ENCODE data around the gene SAPCD2.
"Not testable (repeated sequence)": the region's sequence is repeated elsewhere in the genome, so short reads cannot be mapped to it uniquely, and the experiment has no call there.

The SAPCD2 gene

DNA sequence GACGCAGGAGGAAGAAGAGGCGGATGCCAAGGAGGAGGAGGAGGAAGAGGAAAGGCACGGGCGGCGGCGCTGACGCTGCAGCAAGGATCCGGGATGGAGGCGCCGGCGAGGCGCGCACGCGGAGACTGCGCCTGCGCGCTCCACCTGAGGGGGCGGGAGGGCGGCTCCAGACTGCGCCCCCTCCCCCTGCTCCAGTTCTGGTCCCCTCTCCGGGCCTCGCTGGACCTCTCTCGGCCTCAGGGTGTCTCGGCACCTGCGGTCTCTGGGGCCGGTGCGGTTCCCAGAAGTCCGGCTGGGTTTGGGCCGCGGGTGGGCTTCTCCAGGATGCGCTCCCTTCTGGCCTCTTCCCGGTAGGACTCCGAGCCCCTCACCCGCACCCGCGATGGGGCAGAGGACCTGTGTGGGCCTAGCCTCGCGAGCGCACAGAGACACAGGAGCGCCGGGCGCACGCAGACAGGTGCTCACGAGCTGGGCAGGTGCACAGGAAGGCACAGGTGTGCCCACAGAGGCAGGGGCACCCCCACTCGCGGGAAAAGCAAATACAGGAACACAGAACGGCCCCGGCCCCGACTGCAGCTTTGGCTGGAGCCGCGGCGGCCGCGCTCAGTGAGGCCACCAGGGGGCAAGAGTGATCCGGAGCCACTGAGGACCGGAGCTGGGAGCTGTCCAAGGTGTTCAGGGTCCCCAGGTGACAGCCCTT, 24.1 kb downstream of the SAPCD2 start, which contains the start of gene NPDC1:
TSS of gene NPDC1 (minus strand) at position 90 of the 700 bp plus-strand sequence. CDS start 188 bp downstream, outside the sequence.
- peak; percentile 85 for DNase-seq (ENCODE audit: low spot score)

DNA sequence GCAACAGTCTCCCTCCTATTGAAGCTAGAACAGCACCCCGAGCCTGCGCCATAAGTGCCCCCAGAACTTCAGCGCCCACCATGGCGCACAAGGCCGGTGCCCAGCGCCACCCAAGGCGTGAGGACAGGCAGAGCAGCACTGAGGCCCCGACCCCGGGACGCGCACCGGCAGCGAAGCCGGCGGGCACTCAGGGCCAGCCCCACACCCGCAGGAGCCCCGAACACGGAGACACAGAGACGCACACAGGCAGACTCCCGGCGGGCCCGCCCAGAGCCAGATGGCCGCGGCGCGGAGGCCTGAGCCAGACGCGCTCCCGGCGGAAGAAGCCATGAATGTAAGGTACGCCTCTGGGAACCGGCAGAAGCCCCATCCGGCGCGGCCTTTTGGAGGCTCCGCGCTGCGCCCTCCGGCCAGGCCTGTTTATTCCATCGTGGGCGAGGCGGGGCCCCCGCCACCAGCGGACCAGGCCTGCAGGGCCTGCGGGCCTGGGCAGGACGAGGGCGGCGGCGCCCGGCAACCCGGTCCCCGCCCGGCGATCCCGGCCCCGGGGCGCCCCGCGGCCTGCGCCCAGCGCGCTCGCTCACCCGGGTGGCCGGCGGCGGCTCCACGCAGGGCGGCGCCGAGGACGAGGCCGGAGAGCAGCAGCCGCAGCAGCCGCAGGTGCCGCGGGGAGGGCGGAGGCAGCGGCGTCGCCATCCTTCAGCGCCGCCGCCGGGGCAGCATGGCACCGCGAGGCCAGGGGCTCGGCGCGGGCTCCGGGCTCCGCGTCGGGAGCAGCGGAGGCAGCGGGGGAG, 24.9 kb downstream of the SAPCD2 start:
- no peak for DNase-seq (ENCODE audit: low spot score)

DNA sequence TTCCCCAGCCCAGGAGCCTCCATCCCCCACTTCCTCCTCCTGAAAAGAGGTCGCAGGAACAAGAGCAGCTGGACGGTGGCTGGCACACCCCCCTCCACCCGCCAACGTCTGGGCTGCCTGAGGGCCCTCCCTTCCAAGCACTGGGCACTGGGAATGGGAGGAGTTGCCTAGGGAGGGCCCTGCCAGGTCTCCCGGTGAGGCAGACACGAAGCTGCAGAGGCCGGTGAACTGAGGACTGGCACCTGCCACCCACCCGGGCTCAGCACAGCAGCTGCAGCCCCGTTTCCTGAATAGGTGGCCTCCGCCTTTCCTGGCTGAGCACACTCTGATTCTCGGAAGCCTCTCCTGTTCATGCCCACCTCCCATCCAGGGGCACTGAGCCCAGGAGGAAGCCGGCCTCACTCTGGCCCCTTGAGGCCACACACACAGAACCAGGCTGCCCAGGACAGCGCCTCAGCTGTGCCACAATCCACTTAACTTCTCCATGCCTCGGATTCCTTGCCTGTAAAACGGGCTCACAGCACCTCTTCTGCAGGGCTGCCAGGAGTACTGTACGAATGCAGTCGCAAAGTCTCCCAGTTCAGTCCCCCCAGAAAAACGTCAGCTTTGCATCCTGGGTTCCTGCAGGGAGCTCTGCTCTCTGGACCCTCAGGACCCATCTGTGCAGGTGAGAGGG, 25.7 kb downstream of the SAPCD2 start:
- DNase-seq (ENCODE audit: low spot score), result no peak

DNA sequence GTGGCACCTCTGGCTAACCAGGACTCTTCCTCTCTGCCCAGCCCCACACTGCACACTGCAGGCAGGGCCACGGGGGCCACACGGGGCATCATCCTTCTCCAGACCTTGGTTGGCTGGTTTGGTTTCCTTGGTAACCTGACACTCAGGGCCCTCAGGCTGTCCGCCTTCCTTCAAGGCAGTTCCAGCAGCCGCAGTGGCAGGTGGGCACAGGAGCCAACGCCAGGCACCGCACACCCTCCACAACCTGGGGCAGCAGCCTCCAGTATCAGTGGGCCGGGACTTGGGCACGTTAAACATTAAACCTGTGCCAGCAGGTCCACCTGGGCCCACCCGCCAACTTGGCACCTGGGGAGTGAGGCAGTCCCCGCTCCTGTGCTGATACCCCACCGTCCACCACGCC, 26.3 kb downstream of the SAPCD2 start:
- no peak for DNase-seq (ENCODE audit: low spot score)

DNA sequence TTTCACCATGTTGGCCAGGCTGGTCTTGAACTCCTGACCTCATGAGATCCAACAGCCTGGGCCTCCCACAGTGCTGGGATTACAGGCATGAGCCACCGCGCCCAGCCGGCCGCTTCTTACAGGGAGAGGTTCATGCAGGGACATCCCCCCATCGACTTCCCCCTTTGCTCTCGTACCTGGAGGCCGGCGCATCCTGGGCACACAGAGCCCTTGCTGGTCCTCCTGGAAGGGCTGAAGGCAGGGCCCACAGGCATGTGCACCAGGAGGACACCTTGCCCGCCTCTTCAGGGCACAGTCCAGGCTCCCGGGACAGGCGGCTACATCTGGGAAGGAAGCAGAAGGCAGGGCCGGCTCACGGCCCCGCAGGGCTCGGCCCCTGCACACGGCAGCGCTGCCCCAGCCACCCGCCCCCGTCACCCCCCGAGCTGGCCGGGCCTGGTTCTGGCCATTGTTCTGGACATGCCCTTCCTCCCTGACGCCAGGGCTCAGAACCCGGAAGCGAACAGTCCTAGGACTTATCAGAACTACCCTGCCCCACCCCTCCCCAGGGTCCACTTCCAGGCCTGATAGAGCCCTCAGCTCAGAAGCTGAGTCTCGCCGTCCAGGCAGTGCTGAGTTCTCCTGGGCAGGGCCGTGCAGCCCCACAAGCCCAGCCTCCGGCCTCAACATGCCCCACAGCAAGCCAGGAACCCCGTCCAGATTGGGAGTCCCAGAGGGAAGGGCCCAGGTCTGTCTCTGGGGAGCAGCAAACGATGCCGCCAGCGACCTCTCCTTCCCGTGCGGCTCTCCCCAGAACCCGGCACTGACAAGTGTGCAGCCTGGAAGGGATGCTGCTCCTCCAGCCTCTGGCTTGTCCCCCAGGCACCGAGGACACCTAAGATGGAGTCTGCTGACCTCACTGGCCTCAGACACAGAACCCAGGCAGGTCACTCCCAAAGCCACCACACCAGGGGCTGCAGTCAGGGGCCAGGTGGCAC, 27.3 kb downstream of the SAPCD2 start:
- DNase-seq (ENCODE audit: low spot score), result no peak

DNA sequence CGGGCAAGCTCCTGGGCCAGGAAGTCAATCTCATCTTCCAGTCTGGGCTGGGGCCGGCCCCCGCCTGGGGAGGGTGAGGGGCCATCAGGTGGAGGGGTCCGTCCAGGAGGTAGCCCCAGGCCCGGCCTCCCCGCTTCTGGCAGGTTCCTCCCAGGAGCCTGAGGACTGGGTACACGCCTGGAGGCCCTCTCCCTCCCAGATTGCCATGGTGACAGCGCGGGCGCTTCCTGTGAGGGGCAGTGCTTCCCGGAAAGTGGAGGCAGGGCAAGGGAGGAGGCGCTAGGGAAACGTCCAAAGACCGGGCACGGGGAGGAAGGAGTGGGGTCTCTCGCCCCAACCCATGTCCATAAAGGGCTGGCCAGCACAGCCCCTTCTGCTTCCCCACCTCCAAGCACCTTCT, 29.2 kb downstream of the SAPCD2 start:
- DNase-seq (ENCODE audit: low spot score), result no peak

DNA sequence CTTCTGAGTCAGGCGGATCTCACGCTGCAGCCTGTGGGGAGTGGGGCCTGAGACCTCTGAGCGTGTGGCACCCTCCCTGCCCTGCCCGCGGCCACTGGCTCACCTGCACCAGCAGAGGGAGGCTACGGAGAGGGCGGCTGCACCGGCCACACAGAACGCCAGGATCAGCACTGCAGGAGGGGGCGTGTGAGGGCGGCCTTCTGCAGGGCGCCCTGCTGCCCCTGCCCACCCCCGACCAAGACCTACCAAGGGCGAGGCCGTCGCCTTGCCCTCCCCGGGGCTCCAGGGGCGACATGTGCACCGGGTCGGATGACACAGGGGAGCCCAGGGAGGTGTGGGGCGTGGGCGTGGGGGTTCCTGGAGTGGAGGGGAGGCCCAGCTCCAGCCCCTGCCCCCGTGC, 29.8 kb downstream of the SAPCD2 start:
- DNase-seq (ENCODE audit: low spot score), result no peak

DNA sequence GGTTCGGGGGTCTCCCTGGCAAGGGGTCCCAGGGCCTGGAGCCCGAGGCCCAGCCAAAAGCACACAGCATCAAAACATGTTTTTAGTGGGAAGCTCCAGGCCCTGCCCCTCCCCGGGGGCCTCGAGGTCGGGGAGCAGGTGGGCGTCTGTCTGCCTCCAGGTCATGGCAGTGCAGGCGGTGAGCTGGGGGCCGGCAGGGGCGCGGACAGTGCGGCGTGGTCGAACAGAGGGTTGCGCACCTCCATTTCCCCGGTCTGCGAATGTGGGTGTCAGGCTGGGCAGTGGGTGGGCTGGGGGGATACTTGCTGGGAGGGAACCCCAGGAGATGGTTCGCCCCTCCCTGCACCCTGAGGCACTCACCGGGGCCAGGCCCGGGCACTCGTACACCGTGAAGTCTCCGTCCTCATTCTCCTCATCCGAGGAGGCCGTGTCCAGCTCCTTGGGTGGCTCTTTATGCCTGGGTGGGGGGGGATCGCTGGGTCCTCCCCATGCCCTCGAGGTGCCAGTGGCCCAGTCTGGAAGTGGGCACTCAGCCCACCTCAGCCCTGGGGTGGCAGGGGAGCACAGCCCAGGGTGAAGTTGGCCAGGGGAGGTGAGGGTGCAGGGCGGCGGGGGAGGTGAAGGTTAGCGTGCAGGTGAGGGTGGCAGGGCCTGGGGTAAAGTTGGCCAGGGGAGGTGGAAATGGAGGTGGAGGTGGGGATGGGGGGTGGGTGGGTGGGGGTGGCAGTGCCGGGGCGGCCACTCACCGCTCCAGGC, 30.6 kb downstream of the SAPCD2 start:
- no peak for DNase-seq (ENCODE audit: low spot score)

DNA sequence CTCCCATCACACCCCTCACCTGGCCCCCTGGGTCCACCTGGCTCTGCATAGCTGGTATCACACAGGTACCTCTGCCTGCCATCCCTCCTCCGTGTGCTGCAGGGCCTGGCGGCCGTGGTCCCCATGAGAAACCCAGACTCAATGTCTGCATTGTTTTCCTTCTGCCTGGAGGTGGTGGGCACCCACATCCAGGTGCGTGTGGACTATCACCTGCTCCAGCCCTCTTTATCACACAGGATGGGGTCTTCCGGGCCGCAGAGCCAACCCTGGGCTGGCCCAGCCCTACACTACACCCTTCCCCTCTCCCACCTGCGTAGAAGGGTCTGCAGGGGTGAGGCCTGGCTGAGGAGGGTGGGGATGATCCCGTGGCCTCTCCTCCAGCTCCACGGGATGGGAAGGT, 31.4 kb downstream of the SAPCD2 start:
- no peak for DNase-seq (ENCODE audit: low spot score)

DNA sequence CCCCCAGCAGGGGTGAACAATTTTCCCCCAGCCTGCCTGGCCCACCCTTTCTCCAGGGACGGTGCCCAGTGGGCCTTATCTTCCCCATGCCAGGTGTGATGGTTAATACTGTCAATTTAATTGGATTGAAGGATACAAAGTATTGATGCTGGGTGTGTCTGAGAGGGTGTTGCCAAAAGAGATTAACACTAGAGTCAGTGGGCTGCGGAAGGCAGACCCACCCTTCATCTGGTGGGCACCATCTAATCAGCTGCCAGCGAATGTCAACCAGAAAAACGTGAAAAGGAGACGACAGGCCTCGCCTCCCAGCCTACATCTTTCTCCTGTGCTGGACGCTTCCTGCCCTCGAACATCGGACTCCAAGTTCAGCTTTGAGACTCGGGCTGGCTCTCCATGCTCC, 32.9 kb downstream of the SAPCD2 start:
- DNase-seq (ENCODE audit: low spot score), result no peak

DNA sequence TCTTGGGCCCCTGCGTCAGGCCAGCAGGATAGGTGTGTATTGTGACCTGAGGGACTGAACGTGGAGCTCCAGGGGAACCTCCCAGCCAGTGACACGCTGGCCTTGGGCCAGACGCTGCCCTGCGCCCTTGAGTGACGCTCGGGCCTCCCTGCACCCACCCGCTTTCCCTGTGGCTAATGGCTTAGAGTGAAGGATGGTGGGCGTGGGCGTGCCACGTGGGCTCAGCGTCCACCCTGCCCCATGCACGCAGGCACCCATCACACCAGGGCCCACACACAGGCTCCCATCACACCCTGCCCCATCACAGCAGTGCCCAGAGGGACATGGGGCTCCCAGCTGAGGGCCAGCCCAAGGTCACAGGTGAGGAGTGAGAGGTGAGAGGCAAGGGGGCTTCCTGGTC, 33.3 kb downstream of the SAPCD2 start:
- DNase-seq (ENCODE audit: low spot score), result no peak

DNA sequence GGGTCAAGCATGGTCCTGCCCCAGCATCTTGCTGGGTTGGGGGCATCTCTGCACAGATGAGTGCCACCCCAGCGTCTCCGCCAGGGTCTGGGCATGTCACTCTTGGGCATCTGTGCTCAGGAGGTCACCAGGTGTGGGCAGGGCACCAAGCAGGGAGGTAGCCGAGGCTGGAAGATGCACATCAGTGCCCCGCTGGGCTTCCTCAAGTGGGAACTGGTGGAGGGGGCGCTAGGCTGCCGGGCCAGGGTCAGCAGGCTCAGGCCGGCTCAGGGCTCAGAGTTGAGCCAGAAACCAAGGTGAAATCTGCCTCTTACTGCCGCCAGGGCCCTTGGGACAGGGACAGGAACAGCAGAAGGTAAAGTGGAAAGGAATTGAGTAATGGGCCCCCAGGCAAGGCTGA, 34.4 kb downstream of the SAPCD2 start:
- no peak for DNase-seq (ENCODE audit: low spot score)

DNA sequence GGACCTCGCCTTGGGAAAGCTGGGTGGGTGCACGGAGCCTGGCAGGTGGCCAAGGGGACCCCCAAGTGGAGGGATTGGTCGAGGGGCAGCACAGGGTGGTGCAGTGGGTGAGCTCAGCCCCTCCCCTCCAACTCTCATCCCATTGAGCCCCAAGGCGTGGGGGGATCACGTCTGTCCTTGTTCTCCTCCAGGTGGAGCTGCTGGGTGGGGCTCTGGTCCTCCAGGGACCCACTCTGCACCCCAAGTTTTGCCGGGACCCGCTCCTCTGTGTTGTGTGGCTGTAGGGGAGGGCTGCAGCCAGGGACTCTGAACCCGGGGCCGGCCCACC, 34.9 kb downstream of the SAPCD2 start:
- DNase-seq (ENCODE audit: low spot score), result no peak

DNA sequence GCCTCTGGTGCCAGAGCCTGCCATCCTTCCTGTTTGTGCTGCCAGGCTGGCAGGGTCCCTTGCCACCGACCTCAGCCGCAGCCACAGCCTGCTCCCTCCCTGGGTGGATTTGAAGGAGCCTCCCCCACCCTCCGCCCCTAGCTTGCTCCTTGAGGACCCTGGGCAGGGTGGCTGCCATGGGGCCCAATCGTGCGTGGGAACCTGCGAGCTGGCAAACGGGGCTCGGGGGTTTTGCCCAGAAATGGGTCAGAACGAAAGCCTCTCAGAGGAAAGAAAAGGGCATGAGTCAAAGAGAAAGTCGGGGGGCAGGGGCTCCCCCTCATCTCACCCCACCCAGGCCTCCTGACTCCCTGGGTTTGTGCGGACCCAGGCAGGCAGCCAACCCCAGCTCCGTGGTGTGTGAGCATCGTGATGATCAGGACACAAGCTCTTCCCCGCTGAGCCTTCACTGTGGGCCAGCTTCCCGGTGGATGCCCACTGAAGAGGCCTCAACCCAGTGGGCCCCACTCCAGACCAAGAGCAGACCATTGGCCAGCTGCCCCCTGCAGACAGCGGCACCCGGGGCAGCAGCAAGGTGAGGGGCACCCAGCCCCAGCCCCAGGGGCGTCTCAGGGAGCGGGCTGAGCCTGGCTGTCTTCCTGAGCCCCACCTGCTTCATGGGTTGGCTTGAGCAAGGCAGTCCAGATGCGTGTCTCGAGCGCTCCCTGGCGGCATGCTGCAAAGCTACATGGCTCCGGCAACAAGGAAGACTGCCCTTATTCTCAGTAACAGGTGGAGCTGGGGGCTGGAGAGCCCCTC, 35.4 kb downstream of the SAPCD2 start:
- peak; percentile 89 for DNase-seq (ENCODE audit: low spot score)

DNA sequence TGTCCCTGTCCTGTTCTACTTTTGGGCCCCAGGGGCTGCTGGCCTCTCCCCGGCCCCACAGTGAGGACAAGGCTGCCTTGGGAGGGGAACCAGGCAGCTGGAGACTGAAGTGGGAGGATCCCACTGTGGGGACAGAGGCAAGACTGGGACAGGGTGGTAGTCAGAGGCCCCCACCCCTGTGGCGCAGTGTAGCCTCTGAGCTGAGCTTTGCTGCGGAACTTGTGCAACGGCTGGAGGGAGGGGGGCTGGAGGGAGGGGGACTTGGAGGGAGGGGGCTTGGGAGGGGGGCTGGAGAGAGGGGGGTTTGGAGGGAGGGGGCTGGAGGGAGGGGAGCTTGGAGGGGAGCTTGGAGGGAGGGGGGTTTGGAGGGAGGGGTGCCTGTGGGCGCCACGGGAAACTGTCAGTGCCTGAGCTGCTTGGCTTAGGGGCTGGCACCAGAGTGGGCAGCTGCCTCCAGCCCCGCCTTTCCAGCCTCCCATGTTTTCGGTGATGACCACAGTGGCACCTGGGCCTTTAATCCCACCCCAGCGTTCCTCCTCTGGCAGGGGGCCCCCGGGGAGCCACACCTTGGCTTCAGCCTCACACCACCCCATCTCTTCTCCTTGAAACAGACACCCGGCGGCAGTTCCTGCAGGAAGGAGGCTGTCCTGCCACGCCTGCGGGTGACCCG, 36.2 kb downstream of the SAPCD2 start:
- DNase-seq (ENCODE audit: low spot score), result no peak

DNA sequence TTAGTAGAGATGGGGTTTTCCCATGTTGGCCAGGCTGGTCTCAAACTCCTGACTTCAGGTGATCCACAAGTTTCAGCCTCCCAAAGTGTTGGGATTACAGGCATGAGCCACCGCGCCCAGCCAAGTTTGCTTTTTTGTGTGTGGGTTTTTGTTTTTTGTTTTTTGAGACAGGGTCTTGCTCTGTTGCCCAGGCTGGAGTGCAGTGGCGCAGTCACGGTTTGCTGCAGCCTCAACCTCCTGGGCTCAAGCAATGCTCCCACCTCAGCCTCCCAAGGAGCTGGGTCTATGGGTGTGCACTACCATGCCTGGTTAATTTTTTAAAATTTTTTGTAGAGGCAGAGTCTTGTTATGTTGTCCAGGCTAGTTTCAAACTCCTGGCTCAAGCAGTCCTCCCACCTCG, 36.9 kb downstream of the SAPCD2 start:
- DNase-seq (ENCODE audit: low spot score), result not testable (repeated sequence)

DNA sequence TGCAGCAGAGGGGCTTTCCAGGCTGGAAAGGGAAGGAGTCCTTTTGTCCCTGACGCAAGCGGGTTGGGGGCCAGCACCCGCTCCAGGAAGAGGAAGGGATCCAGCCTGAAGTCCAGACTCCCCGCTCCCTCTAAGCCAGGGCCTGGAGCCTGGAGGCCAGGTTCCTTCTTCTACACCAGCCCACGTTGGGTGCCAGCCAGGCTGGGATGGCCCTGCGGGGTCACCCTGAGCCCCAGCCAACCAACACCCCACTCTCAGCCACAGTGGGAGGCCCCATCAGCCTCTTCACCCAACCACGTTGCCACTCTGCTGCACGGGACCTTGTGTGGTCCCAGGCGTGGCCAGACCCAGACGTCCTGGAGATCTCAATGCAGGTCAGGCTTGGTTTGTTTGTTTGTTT, 37.5 kb downstream of the SAPCD2 start:
- no peak for DNase-seq (ENCODE audit: low spot score)

DNA sequence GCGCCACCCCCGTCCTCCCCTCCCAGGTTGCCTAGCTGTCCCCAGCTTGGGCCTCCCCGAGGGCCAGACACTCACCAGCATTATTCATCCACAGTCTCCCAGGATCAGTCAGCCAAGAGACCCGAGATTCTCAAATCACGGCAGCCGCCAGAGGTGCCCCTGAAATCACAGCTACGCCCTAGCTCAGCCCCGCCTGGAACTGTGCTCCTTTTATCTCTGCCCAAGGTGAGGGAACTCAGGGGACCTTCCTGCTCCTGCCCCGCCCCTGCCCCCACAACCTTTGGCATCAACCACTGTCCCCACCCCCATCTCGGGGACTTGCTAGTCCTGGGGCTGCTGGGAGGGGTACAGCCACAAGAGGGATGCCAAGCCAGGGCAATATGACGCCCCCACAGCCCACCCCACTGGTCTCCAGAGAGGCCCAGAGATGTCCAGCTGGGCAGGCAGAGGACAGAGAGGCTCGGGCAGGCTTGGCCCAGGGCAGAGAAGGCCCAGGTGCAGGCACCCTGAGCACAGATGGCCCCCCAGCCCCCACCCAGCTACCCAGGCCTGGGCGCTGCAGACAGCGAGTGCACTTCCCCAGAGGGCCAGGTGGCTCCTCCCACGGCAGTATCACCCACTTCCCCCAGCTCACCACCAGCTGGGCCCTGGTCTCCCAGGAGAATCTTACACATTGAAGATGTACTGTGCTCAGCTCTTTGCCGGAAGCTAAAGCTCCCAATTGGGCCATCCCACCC, 38.3 kb downstream of the SAPCD2 start, which contains the start of gene FUT7:
TSS of gene FUT7 (minus strand) at position 185 of the 737 bp plus-strand sequence. CDS start at position 88, 97 bp downstream.
- peak; percentile 33 for DNase-seq (ENCODE audit: low spot score)

All from CD4-positive, alpha-beta T cell treated with Interleukin-2 at 100 ng/mL for 4 hours (primary cell).